Neuron (in vitro differentiated cells): Measurements from ENCODE around the gene EDEM3.
"Not testable (repeated sequence)": the region's sequence is repeated elsewhere in the genome, so short reads cannot be mapped to it uniquely, and the experiment has no call there.

Experiments
- H2AFZ ChIP-seq: one replicate; pipeline ENCODE4 v1.6.1; 2013; ENCODE audit warnings: low read depth, mild to moderate bottlenecking, inconsistent platforms, low read length, moderate library complexity
- H3K27me3 ChIP-seq: one replicate; pipeline ENCODE4 v1.6.1; 2013; ENCODE audit warnings: low read length; ENCODE audit not compliant: insufficient read depth
- H3K36me3 ChIP-seq: one replicate; pipeline ENCODE4 v1.6.1; 2013; ENCODE audit warnings: low read length; ENCODE audit not compliant: insufficient read depth
- H3K4me1 ChIP-seq: one replicate; pipeline ENCODE4 v1.6.1; 2013; ENCODE audit warnings: low read length; ENCODE audit not compliant: insufficient read depth
- H3K4me3 ChIP-seq: 2 replicates; pipeline ENCODE4 v1.5.1; 2013; ENCODE audit warnings: mild to moderate bottlenecking, low read length, moderate library complexity
- H3K9me3 ChIP-seq: one replicate; pipeline ENCODE4 v1.6.1; 2013; ENCODE audit warnings: low read length

Gene EDEM3

DNA sequence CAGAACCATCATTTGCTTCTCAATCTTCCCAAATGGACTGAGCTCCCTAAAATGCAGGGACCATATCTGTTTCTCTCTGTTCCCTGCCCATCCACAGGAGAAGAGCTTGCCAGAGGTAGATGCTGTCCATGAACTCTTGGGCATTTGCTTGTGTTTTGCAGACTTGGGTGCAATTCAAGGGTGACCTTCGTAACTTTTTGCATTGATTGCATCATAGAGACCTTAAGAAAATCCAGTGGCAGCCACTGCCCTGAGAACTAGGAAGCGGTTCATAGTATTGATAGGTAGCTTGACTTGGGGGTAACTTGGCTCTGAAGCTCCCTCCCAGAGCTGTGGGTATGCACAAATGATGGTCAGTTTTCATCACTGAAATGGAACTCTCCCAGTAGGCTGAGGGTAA lies 34.3 kb upstream of the EDEM3 start:
- Histone ChIP-seq H3K36me3 (no peaks in the 10 kb centered on the region), H3K4me3 (no peak overlapping the region), H3K9me3 (no peaks in the 10 kb centered on the region), H2AFZ (no peak overlapping the region), H3K4me1 (no peaks in the 10 kb centered on the region), H3K27me3 (no peaks in the 10 kb centered on the region)

DNA sequence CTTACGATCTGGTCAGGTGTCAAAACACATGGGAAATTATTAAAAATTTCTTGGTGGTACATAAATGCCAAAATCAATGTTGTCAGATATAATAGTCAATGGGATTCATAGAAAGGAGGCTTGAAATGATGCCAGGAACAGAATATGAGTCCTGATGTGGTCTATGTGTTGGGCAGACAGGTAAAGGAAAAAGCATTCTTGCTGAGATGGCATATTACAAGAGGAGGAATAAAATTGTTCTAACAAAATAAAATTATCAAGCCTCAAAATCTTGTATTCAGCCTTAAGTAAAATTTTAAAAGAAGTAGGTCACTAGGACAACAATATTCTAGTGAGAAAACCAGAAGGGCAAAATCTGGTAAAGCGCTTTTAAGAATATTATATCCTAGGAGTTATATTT lies 30.9 kb upstream of the EDEM3 start:
- Histone ChIP-seq H3K36me3 (no peaks in the 10 kb centered on the region), H3K9me3 (peaks cover 2% of the 10 kb centered on the region), H2AFZ (no peak overlapping the region), H3K27me3 (no peaks in the 10 kb centered on the region), H3K4me1 (no peaks in the 10 kb centered on the region), H3K4me3 (no peak overlapping the region)

DNA sequence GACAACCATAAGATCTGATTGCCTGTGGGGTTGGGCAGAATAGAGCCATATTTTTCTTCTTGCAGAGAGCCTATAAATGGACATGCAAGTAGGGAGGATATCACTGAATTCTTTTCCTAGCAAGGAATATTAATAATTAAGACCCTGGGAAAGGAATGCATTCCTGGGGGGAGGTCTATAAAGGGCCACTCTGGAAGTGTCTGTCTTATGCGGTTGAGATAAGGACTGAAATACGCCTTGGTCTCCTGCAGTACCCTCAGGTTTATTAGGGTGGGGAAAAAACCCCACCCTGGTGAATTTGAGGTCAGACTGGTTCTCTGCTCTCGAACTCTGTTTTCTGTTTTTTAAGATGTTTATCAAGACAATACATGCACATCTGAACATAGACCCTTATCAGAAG lies 29.1 kb upstream of the EDEM3 start:
- not testable (repeated sequence) for H2AFZ ChIP-seq, H3K4me1 ChIP-seq, H3K4me3 ChIP-seq, H3K36me3 ChIP-seq, H3K9me3 ChIP-seq, H3K27me3 ChIP-seq

DNA sequence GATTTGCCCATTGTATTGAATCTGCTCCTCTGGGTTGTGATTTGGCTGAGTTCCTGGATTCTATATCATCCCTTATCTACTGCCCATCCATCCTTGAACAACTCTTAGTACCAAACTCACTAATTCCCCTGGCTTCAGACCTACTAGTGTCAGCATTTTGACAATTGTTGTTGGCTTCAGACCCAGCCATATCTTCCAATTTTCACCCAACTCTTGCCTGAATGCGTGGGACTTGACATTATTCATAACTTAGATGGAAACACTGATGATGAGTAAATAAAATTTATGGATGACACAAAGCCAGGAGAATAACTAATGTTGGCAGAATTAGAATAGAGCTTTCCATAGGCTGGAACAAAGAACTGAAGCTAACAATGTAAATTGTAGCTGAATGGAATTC lies 27.3 kb upstream of the EDEM3 start:
- Histone ChIP-seq H3K36me3 (no peaks in the 10 kb centered on the region), H3K27me3 (no peaks in the 10 kb centered on the region), H3K4me3 (no peak overlapping the region), H2AFZ (no peak overlapping the region), H3K9me3 (peaks cover 2% of the 10 kb centered on the region), H3K4me1 (no peaks in the 10 kb centered on the region)

DNA sequence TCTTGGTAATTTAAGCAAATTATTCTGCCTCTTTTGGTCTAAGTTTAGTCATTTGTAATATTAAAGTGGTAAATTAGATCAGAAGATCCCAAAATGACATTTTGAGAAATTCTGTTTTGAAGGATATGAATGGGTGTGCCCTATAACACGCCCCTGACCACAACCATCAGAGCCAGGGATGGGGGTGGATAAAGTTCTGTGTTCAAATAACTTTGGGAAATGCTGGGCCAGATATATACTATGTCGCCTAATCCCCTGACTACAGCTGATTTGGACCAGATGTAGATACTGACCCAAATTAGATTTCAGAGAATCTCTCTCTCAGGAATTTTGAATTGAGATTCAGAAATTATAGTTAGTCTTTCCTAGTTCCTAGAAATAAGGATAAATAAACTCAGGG lies 21.2 kb upstream of the EDEM3 start:
- Histone ChIP-seq H3K9me3 (no peaks in the 10 kb centered on the region), H3K36me3 (no peaks in the 10 kb centered on the region), H3K4me3 (no peak overlapping the region), H3K27me3 (no peaks in the 10 kb centered on the region), H3K4me1 (no peaks in the 10 kb centered on the region), H2AFZ (no peak overlapping the region)

DNA sequence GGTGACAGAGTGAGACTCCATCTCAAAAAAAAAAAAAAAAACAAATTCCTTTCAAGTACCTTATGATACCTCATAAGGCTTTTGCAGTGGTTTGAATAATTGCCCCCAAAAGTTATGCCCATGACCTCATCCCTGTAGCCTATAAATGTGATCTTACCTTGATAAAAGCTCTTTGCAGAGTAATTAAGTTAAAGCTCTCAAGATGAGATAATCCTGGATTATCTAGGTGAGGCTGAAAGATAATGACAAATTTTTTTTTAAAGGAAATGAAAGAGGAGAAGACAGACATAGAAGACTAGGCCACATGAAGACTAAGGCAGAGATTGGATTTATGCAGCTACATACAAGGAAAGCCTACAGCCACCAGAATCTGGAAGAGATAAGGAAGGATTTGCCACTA lies 20.7 kb upstream of the EDEM3 start:
- no peaks in the 10 kb centered on the region for H3K9me3 ChIP-seq
- H2AFZ ChIP-seq = no peak overlapping the region
- H3K27me3 ChIP-seq = no peaks in the 10 kb centered on the region
- H3K4me1 ChIP-seq = no peaks in the 10 kb centered on the region
- H3K4me3 ChIP-seq = no peak overlapping the region
- no peaks in the 10 kb centered on the region for H3K36me3 ChIP-seq

DNA sequence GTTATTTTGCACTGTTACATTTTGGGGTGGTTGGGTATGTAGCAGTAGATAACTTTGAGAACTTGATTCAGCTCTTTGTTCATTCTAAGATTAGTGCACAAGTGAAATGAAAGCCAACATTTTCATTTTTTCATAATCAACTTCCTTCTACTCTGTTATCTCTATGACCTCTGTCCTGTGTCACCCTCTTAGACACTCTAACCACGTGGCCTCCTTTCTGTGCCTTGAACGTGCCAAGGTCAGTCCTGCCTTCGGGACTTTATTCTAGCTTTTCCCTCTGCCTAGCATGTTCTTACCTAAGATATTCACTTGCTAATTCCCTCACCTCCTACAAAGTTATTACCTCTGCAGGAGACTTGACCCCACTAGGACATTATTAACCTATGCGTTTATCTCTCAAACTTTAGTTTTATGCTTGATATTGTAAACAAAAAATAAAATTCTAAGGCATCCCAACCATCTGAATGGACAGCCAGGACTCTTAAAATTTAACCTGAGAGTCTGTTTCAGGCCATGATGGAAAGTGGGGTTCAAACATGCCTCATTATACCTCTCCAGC lies 19.2 kb upstream of the EDEM3 start:
- Histone ChIP-seq H3K4me1 (no peaks in the 10 kb centered on the region), H3K27me3 (no peaks in the 10 kb centered on the region), H3K9me3 (no peaks in the 10 kb centered on the region), H2AFZ (no peak overlapping the region), H3K4me3 (no peak overlapping the region), H3K36me3 (no peaks in the 10 kb centered on the region)

DNA sequence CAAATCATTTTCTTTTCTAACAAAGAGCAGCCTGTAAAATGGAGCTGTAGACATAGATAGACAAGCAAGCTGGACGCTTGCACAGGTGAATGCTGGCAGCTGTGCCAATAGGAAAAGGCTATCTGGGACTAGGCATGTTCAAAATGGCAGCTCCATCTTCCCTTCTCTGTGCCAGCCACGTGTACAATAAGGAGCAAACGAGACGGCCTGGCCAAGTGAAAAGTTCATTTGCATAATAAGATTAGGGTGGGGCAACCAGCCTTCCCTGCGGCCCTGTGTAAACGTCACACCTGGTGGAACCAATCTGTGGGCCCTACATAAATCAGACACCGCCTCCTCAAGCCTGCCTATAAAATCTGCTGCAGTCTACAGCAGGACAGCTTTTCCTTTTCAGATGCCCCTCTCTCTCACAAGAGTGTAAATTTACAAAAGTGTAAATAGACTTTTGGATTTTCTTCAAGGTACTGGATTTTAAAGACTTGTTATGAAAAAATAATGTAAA lies 16.6 kb upstream of the EDEM3 start:
- no peaks in the 10 kb centered on the region for H3K27me3 ChIP-seq
- H3K9me3 ChIP-seq = no peaks in the 10 kb centered on the region
- H3K36me3 ChIP-seq = no peaks in the 10 kb centered on the region
- H2AFZ ChIP-seq = no peak overlapping the region
- H3K4me3 ChIP-seq = no peak overlapping the region
- no peaks in the 10 kb centered on the region for H3K4me1 ChIP-seq

DNA sequence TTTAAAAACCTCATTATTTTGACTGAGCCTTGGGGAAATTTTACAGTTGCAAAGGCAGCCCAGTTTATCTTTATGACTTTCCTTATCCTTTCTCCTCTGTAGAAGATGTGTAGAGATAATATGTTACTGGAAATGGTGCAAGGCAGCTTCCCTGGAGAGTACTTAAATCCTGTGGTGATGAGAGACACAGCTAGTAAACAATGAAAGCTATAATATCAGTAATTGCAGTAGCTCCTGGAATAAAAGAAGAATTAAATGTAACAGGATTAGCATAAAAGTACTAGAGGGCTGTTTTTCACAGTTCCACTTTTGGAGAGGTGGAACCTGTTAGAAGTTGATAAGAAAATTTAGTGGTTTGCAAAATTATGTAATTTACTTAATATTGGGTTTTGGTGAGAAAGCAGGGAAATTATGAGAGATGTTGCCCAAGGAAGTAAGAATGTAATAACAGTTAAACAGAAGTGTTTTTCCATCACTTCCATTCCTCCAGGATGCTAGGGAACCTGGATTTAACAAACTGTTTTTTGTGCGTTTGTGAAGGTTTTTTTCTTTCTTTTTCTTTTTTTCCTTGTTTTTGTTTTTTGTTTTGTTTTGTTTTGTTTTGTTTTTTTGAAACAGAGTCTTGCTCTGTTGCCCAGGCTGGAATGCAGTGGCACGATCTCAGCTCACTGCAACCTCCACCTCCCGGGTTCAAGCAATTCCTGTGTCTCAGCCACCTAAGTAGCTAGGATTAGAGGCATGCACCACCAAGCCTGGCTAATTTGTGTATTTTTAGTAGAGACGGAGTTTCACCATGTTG lies 15.7 kb upstream of the EDEM3 start:
- Histone ChIP-seq H3K4me3 (no peak overlapping the region), H3K27me3 (no peaks in the 10 kb centered on the region), H2AFZ (no peak overlapping the region), H3K4me1 (no peaks in the 10 kb centered on the region), H3K36me3 (no peaks in the 10 kb centered on the region), H3K9me3 (no peaks in the 10 kb centered on the region)

DNA sequence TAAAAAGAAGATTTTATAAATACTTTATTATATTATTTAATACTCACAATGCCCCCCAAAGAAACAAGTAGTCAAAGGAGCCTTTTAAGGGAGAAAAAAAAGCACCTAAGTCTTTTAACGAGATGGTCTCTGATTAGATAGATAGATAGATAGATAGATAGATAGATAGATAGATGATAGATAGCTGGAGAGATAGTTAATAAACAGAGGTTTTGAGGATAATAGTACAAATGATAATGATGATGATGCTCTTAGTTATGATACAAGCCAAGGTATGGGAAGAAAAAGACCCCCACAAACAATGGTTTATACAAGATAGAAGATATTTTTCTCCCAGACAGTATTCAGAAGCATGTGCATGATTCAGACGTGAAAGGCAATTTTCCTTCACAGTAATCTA lies 14.6 kb upstream of the EDEM3 start:
- Histone ChIP-seq H3K36me3 (no peaks in the 10 kb centered on the region), H3K9me3 (no peaks in the 10 kb centered on the region), H3K27me3 (no peaks in the 10 kb centered on the region), H3K4me3 (no peak overlapping the region), H3K4me1 (no peaks in the 10 kb centered on the region), H2AFZ (no peak overlapping the region)

DNA sequence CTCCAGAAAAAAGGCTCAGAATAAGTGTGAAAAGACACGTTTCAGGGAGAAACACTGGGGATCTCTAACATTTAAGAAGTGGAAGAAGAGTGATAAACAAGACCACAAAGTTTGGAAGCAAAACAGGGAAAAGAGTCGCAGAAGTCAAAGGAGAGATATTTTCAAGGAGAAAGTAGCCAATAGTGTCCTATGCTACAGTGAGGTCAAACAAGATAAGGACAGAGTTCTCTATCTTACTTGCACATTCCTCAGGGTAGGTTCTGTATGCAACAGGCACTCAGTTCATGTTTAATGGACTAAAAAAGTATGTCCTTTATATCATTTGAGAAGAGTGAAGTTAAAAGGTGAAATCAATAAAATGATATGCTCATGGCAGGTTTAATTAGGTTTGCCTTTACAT lies 13.8 kb upstream of the EDEM3 start:
- Histone ChIP-seq H3K36me3 (no peaks in the 10 kb centered on the region), H3K4me3 (no peak overlapping the region), H2AFZ (no peak overlapping the region), H3K9me3 (no peaks in the 10 kb centered on the region), H3K4me1 (no peaks in the 10 kb centered on the region), H3K27me3 (no peaks in the 10 kb centered on the region)

DNA sequence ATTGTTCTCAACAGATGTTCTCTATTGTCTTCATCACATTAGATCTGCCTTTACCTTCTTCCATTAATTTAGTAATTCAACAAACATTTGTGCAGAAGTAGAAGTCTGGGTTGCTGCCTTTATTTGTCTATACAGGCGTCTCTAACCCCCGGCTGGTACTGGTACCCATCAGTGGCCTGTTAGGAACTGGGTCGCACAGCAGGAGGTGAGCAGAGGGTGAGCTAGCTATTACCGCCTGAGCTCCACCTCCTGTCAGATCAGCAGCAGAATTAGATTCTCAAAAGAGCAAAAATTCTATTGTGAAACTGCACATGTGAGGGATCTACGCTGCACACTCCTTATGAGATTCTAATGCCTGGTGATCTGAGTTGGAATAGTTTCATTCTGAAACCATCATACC lies 12.9 kb upstream of the EDEM3 start:
- Histone ChIP-seq H3K9me3 (no peaks in the 10 kb centered on the region), H3K4me1 (no peaks in the 10 kb centered on the region), H3K4me3 (no peak overlapping the region), H3K27me3 (peaks cover under 1% of the 10 kb centered on the region), H2AFZ (no peak overlapping the region), H3K36me3 (no peaks in the 10 kb centered on the region)

DNA sequence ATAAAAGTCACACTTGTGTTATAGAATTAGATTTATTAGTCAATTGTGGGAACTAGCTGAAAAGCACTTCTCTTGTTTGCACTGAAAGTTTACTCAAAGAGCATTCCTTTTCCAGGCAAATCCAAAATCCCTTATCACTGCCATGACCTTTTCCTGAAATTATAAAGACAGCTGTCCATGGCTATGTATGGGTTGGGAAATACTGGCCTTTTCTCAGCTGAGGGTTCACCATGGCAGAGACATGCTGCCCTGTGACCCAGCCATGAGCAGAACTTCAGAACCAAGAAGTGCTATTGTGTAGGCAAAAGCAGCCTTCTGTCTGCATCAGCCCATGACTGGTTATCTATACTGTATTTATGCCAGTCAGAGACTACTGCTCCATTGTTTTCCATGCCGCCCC lies 9.8 kb upstream of the EDEM3 start:
- no peak overlapping the region for H3K4me3 ChIP-seq
- peaks cover 2% of the 10 kb centered on the region for H3K27me3 ChIP-seq
- H3K9me3 ChIP-seq = no peaks in the 10 kb centered on the region
- H2AFZ ChIP-seq = no peak overlapping the region
- H3K36me3 ChIP-seq = no peaks in the 10 kb centered on the region
- H3K4me1 ChIP-seq = no peaks in the 10 kb centered on the region

DNA sequence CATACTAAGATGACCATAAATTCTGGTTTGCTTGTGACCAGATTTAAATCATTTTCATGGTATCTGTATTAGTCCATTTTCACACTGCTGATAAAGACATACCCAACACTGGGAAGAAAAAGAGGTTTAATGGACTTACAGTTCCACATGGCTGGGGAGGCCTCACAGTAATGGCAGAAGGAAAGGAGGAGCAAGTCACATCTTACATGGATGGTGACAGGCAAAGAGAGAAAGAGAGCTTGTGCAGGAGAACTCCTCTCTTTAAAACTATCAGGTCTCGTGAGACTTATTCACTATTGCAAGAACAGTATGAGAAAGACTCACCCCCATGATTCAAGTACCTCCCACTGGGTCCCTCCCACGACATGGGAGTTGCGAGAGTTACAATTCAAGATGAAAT lies 8.9 kb upstream of the EDEM3 start:
- H3K9me3 ChIP-seq, H3K36me3 ChIP-seq, H3K27me3 ChIP-seq, H2AFZ ChIP-seq, H3K4me1 ChIP-seq, H3K4me3 ChIP-seq: not testable (repeated sequence)
